Prostate gland (tissue), 2 donors: ENCODE results near the gene PLAC1. TPM values are rescaled to one million over a fixed set of nuclear protein-coding genes. Genes with fewer than 3 reads are reported as not detected.

Experiments
- DNase-seq: peaks from one replicate; pipeline ENCODE4 v3.0.0-alpha.2; 2019; ENCODE audit warnings: low spot score
- H3K27ac ChIP-seq, 2 donors: fragments of 200-600 bp; sonication (generic); 2 replicates each; pipeline ENCODE4 v1.5.1; 2017 to 2019
- H3K27me3 ChIP-seq: fragments of 200-600 bp; sonication (generic); replicated peaks from 2 replicates; pipeline ENCODE4 v1.5.1; 2019; ENCODE audit not compliant: insufficient read depth
- H3K36me3 ChIP-seq, 2 donors: fragments of 200-600 bp; sonication (generic); 1 replicate in 1 of 2; 2 replicates in 1 of 2; pipeline versions ENCODE4 v1.5.1 to v1.8.1; 2017 to 2019
- H3K4me1 ChIP-seq: fragments of 200-600 bp; sonication (generic); replicated peaks from 2 replicates; pipeline ENCODE4 v1.5.1; 2019
- H3K4me3 ChIP-seq, 2 donors: fragments of 200-600 bp; sonication (generic); 2 replicates each; pipeline ENCODE4 v1.5.1; 2017 to 2019
- H3K9me3 ChIP-seq: fragments of 200-600 bp; sonication (generic); 2 replicates; pipeline ENCODE4 v1.5.1; 2017
- POLR2A ChIP-seq: fragments of 450-650 bp; IDR thresholded peaks from one replicate; pipeline ENCODE4 v1.6.1; 2016; ENCODE audit warnings: antibody characterized with exemption, mild to moderate bottlenecking
- POLR2AphosphoS5 ChIP-seq: sonication (generic); formaldehyde crosslinking; IDR thresholded peaks from one replicate; pipeline ENCODE4 v1.6.1; 2017; ENCODE audit warnings: antibody characterized with exemption
- WGBS: methylation state at CpG from one replicate; pipeline ENCODE4 v1.1.5; 2018; 5-methylcytosine and 5-hydroxymethylcytosine counted together
- intact Hi-C: fragments of 100-400 bp; cut with DNase I; formaldehyde crosslinking; loops from one replicate; pipeline ENCODE4 v1.14.2; 2022
- total RNA-seq, 2 donors: library from RNA; depleted of rRNA; stranded (reverse); fragments of >200 nt; gene quantifications; one replicate each; pipeline ENCODE4 v1.1.0, GENCODE V29; 2016
- TF ChIP-seq, protein P1 (sequence below), 4 experiments: fragments of 200-600 bp in 2 of 4; fragments of 450-650 bp in 2 of 4; sonication (generic) in 2 of 4; IDR thresholded peaks; 1 replicate in 3 of 4; 2 replicates in 1 of 4; pipeline ENCODE4 v1.5.1; 2016 to 2019; ENCODE audit warnings: antibody characterized with exemption in 4 of 4, mild to moderate bottlenecking in 2 of 4, moderate library complexity in 2 of 4

The PLAC1 gene
- total RNA-seq, 2 donors from 2014 or later: 1.5 TPM; not detected in 1

DNA sequence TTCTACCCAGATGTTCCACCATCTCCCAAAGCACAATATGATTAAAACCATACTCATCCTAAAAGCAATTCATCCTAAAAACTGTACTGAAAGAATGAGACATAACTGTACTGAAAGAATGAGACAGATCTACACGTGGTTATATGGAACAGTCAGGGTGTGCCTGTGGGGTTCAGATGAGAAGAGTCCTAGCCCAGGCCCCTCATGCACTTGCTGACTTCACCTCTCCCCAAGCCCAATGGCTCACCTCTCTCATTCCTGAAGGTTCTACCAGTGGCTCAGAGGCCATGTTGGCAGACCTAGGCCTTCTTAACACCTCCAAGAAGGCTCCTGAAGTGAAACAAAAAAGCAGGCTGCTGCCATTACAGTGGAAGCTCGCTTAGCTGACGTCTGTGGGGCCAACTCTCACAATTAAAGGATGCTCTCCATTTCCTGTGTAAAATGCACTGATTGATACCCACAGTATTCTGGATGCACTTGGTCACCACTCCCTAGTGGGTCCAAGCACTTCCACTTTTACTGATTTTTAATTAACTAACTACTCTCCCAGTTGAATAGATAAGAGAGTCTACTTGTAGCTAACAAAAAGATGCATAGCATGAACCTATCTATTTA, 3.8 kb downstream of the PLAC1 start:
- H3K9me3 ChIP-seq: no peaks in the 10 kb centered on the region
- intact Hi-C loops: no loop called here
- TF ChIP-seq, protein P1, sequence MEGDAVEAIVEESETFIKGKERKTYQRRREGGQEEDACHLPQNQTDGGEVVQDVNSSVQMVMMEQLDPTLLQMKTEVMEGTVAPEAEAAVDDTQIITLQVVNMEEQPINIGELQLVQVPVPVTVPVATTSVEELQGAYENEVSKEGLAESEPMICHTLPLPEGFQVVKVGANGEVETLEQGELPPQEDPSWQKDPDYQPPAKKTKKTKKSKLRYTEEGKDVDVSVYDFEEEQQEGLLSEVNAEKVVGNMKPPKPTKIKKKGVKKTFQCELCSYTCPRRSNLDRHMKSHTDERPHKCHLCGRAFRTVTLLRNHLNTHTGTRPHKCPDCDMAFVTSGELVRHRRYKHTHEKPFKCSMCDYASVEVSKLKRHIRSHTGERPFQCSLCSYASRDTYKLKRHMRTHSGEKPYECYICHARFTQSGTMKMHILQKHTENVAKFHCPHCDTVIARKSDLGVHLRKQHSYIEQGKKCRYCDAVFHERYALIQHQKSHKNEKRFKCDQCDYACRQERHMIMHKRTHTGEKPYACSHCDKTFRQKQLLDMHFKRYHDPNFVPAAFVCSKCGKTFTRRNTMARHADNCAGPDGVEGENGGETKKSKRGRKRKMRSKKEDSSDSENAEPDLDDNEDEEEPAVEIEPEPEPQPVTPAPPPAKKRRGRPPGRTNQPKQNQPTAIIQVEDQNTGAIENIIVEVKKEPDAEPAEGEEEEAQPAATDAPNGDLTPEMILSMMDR (IDR thresholded peaks at IDR 0.05): no peak
- TF ChIP-seq POLR2A (no peak), POLR2AphosphoS5 (no peak)
- WGBS: 68% methylated on average over 3 of the region's 3 CpGs
- no peak for DNase-seq
- no peaks in the 10 kb centered on the region for H3K4me1 ChIP-seq
- H3K4me3 ChIP-seq: no peak overlapping the region
- no peaks in the 10 kb centered on the region for H3K36me3 ChIP-seq
- no peak overlapping the region for H3K27ac ChIP-seq
- H3K27me3 ChIP-seq: no peaks in the 10 kb centered on the region

DNA sequence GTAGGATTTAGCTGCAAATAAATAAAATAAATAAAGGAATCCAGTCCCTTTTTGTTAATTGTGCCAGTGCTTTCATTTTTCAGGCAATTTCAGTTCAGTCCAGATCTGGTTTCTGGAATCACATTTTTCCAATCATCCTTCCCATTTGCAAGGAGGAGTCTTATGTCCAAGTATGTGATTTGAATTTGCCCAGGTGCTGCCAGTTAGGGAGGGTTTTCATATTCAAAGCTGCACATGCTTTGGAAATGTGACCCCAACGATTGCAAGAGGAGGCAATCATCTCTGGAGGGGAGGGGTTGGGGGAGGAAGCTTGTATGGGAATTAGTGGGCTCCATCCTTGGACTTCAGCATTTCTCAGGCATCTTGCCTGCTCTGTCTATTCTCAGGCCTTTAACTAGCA, 4.4 kb downstream of the PLAC1 start:
- H3K27me3 ChIP-seq: no peaks in the 10 kb centered on the region
- H3K36me3 ChIP-seq: no peaks in the 10 kb centered on the region
- H3K4me1 ChIP-seq: no peaks in the 10 kb centered on the region
- 25% methylated on average over 1 of the region's 1 CpG for WGBS
- no peak for DNase-seq
- no peak overlapping the region for H3K27ac ChIP-seq
- H3K9me3 ChIP-seq: no peaks in the 10 kb centered on the region
- intact Hi-C loops: no loop called here
- TF ChIP-seq, protein P1 (IDR thresholded peaks at IDR 0.05): no peak
- no peak for TF ChIP-seq POLR2A
- no peak for TF ChIP-seq POLR2AphosphoS5
- no peak overlapping the region for H3K4me3 ChIP-seq

DNA sequence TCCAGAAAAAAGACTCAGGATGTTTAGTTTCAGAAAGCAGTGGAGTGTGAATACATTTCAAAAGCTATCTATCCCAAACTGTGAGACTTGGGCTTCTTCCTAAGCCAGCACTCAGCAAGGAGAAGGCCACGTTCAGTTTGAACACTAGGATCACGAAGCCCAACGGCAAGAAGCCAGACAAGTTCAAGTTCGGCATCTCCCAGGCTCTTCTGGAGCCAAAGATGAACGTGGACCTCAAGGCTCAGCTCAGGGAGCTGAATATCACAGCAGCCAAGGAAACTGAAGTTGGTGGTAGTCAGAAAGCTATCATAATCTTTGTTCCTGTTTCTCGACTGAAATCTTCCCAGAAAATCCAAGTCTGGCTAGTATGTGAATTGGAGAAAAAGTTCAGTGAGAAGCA, 7.6 kb downstream of the PLAC1 start:
- Histone ChIP-seq H3K9me3 (no peaks in the 10 kb centered on the region), H3K36me3 (no peaks in the 10 kb centered on the region), H3K27ac (no peak overlapping the region), H3K4me3 (no peak overlapping the region), H3K4me1 (no peaks in the 10 kb centered on the region), H3K27me3 (no peaks in the 10 kb centered on the region)
- 79% methylated on average over 6 of the region's 6 CpGs for WGBS
- TF ChIP-seq POLR2A: no peak
- intact Hi-C loops: no loop called here
- no peak for DNase-seq

DNA sequence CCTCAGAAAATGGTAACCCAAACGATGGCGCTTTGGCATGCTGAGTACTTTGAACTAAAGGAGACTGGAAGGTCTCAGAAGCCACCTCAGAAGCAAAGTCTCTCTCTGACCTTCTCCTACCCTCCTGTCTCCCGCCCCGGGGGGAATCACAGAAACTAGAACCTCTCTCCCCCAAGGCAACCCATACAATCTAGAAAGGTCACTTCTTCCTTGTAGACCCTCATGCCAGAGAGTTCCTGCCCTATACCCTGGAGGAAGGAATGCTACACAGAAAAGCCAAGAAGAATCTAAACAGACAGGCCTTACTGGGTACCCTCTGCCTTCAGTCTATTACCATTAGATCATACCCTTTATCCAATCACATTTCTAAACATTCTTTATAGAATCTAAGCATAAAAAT, 8.5 kb downstream of the PLAC1 start:
- H3K27me3 ChIP-seq: no peaks in the 10 kb centered on the region

DNA sequence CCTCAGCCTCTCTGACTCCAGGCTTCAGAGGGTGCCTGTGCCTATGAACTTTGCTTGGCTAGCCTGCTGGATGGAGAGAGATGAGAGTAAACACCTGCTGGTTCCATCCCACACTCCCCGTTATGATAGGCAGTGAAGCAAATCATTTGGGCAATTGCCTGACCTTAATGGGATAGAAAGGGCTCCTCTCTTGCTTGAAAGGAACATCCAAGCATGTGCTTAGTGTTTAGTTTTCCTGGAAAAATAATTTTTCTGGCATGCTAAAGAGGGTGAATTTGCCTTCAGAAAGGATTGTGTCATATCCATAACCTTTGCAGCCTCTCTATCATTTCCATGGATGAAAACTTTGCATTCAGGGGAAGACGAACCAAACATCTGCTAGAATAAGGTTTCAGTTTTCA, 10.8 kb downstream of the PLAC1 start:
- Histone ChIP-seq H3K36me3 (no peaks in the 10 kb centered on the region), H3K4me3 (no peak overlapping the region), H3K9me3 (no peaks in the 10 kb centered on the region), H3K27ac (no peak overlapping the region), H3K27me3 (no peaks in the 10 kb centered on the region), H3K4me1 (no peaks in the 10 kb centered on the region)
- no peak for TF ChIP-seq POLR2A
- TF ChIP-seq POLR2AphosphoS5: no peak
- TF ChIP-seq, protein P1 (IDR thresholded peaks at IDR 0.05): no peak
- 56% methylated on average over 2 of the region's 2 CpGs for WGBS
- intact Hi-C loops: no loop called here
- DNase-seq: no peak

More for the DNA sequence above, 8.5 kb downstream of the PLAC1 start:
- H3K27ac ChIP-seq: no peak overlapping the region
- no peaks in the 10 kb centered on the region for H3K9me3 ChIP-seq
- no peak for TF ChIP-seq POLR2A
- TF ChIP-seq, protein P1 (IDR thresholded peaks at IDR 0.05): no peak
- no peak for TF ChIP-seq POLR2AphosphoS5
- DNase-seq: no peak
- WGBS: 98% methylated on average over 4 of the region's 4 CpGs
- no peaks in the 10 kb centered on the region for H3K4me1 ChIP-seq
- no peaks in the 10 kb centered on the region for H3K36me3 ChIP-seq
- H3K4me3 ChIP-seq: no peak overlapping the region
- intact Hi-C loops: no loop called here
